Stimulated activated CD8-positive, alpha-beta memory T cell treated with anti-CD3 and anti-CD28 coated beads, Interleukin-2, amount 100 ng/mL, for 1 hour (primary cell): ENCODE data around the gene MSMB.
"Not testable (repeated sequence)": the region's sequence is repeated elsewhere in the genome, so short reads cannot be mapped to it uniquely, and the experiment has no call there.

Experiments
- DNase-seq, 2 donors: peaks; one replicate each; pipeline ENCODE4 v3.0.0-alpha.2; 2020; ENCODE audit warnings: low read depth in 2 of 2

MSMB gene

GRCh38 chr10:46069771-46070463 is 23.8 kb upstream of the MSMB start:
- DNase-seq = no peak

GRCh38 chr10:46068905-46069304 is 22.8 kb upstream of the MSMB start:
- DNase-seq = no peak

- no peak for DNase-seq
Observed at GRCh38 chr10:46068117-46068516, 22.0 kb upstream of the MSMB start.

GRCh38 chr10:46064269-46064817 is 18.3 kb upstream of the MSMB start:
- DNase-seq = no peak

- DNase-seq = no peak
Observed at GRCh38 chr10:46062723-46063428, 16.8 kb upstream of the MSMB start.

- DNase-seq = no peak
Observed at GRCh38 chr10:46060706-46061105, 14.6 kb upstream of the MSMB start.

GRCh38 chr10:46057927-46058326 is 11.9 kb upstream of the MSMB start:
- not testable (repeated sequence) for DNase-seq

- no peak for DNase-seq
Observed at GRCh38 chr10:46057038-46057437, 11.0 kb upstream of the MSMB start.

GRCh38 chr10:46055771-46056170 is 9.7 kb upstream of the MSMB start:
- DNase-seq = no peak

- DNase-seq = no peak
Observed at GRCh38 chr10:46053534-46054434, 7.7 kb upstream of the MSMB start.

GRCh38 chr10:46052791-46053375 is 6.8 kb upstream of the MSMB start:
- DNase-seq = no peak

GRCh38 chr10:46052057-46052790 is 6.2 kb upstream of the MSMB start:
- DNase-seq = no peak

- no peak for DNase-seq
Observed at GRCh38 chr10:46050941-46051623, 5.0 kb upstream of the MSMB start.

GRCh38 chr10:46049497-46049831 is 3.4 kb upstream of the MSMB start:
- DNase-seq = not testable (repeated sequence)

- DNase-seq = no peak
Observed at GRCh38 chr10:46048152-46048551, 2.1 kb upstream of the MSMB start.

GRCh38 chr10:46042527-46042926 is 3.5 kb downstream of the MSMB start:
- DNase-seq = no peak

- no peak for DNase-seq
Observed at GRCh38 chr10:46040004-46040403, 6.1 kb downstream of the MSMB start.

GRCh38 chr10:46037107-46037825 is 8.8 kb downstream of the MSMB start:
- DNase-seq = no peak

GRCh38 chr10:46035923-46036849 is 9.9 kb downstream of the MSMB start:
- DNase-seq = no peak
